IPS-20b (cell line): Measurements from ENCODE around the gene PEX5.
"Not testable (repeated sequence)": the region's sequence is repeated elsewhere in the genome, so short reads cannot be mapped to it uniquely, and the experiment has no call there.

Source experiments
- H3K27ac ChIP-seq: one replicate; pipeline ENCODE4 v1.5.1; 2013; ENCODE audit warnings: low read length
- H3K27me3 ChIP-seq: 2 replicates; pipeline ENCODE4 v1.6.1; 2013; ENCODE audit warnings: mild to moderate bottlenecking, low read length, inconsistent platforms; ENCODE audit not compliant: insufficient read depth
- H3K36me3 ChIP-seq: 2 replicates; pipeline ENCODE4 v1.6.1; 2013; ENCODE audit warnings: low read depth, mild to moderate bottlenecking, inconsistent platforms, low read length, moderate library complexity; ENCODE audit not compliant: insufficient read depth
- H3K4me1 ChIP-seq: 2 replicates; pipeline ENCODE4 v1.6.1; 2013; ENCODE audit warnings: mild to moderate bottlenecking, control low read depth, inconsistent platforms, low read length, moderate library complexity; ENCODE audit not compliant: insufficient read depth
- H3K4me3 ChIP-seq: 2 replicates; pipeline ENCODE4 v1.5.1; 2013; ENCODE audit warnings: mild to moderate bottlenecking, low read length, inconsistent platforms
- H3K9ac ChIP-seq: 2 replicates; pipeline ENCODE4 v1.6.1; 2013; ENCODE audit warnings: low read depth, mild to moderate bottlenecking, inconsistent platforms, low read length, moderate library complexity
- H3K9me3 ChIP-seq: 2 replicates; pipeline ENCODE4 v1.6.1; 2013; ENCODE audit warnings: mild to moderate bottlenecking, low read depth, low read length, inconsistent platforms; ENCODE audit not compliant: insufficient read depth

The PEX5 gene

GRCh38 chr12:7162691-7163114 is 26.8 kb upstream of the PEX5 start:
- Histone ChIP-seq H3K4me1 (no peaks in the 10 kb centered on the region), H3K27ac (no peak overlapping the region), H3K9ac (no peak overlapping the region), H3K9me3 (peaks cover 29% of the 10 kb centered on the region), H3K36me3 (no peaks in the 10 kb centered on the region), H3K27me3 (peaks cover 13% of the 10 kb centered on the region; the same call in 1 of the 2 replicates), H3K4me3 (no peak overlapping the region)

GRCh38 chr12:7169951-7170350 is 19.5 kb upstream of the PEX5 start:
- Histone ChIP-seq H3K9me3 (peaks cover 92% of the 10 kb centered on the region), H3K27ac (no peak overlapping the region), H3K36me3 (no peaks in the 10 kb centered on the region), H3K4me1 (no peaks in the 10 kb centered on the region), H3K9ac (no peak overlapping the region), H3K4me3 (no peak overlapping the region), H3K27me3 (no peaks in the 10 kb centered on the region)

- H3K9ac ChIP-seq, result no peak overlapping the region
- no peak overlapping the region for H3K27ac ChIP-seq
- H3K4me3 ChIP-seq, result no peak overlapping the region
- no peaks in the 10 kb centered on the region for H3K27me3 ChIP-seq
- peaks cover 78% of the 10 kb centered on the region for H3K9me3 ChIP-seq
- H3K36me3 ChIP-seq, result no peaks in the 10 kb centered on the region
- H3K4me1 ChIP-seq, result no peaks in the 10 kb centered on the region
Observed at GRCh38 chr12:7171854-7172253, 17.6 kb upstream of the PEX5 start.

- H3K4me1 ChIP-seq, result no peaks in the 10 kb centered on the region
- no peaks in the 10 kb centered on the region for H3K27me3 ChIP-seq
- peaks cover 54% of the 10 kb centered on the region for H3K9me3 ChIP-seq
- no peak overlapping the region for H3K4me3 ChIP-seq
- no peak overlapping the region for H3K9ac ChIP-seq
- no peaks in the 10 kb centered on the region for H3K36me3 ChIP-seq
- H3K27ac ChIP-seq, result no peak overlapping the region
Observed at GRCh38 chr12:7175493-7175892, 14.0 kb upstream of the PEX5 start.

- Histone ChIP-seq H3K4me1 (no peaks in the 10 kb centered on the region), H3K27ac (no peak overlapping the region), H3K9ac (no peak overlapping the region), H3K9me3 (peaks cover 44% of the 10 kb centered on the region), H3K36me3 (no peaks in the 10 kb centered on the region), H3K4me3 (no peak overlapping the region), H3K27me3 (no peaks in the 10 kb centered on the region)
Observed at GRCh38 chr12:7176595-7176994, 12.9 kb upstream of the PEX5 start.

GRCh38 chr12:7178481-7178880 is 11.0 kb upstream of the PEX5 start:
- no peaks in the 10 kb centered on the region for H3K27me3 ChIP-seq
- no peaks in the 10 kb centered on the region for H3K36me3 ChIP-seq
- H3K4me3 ChIP-seq, result no peak overlapping the region
- no peak overlapping the region for H3K27ac ChIP-seq
- peaks cover 26% of the 10 kb centered on the region; the same call in 1 of the 2 replicates for H3K9me3 ChIP-seq
- H3K4me1 ChIP-seq, result no peaks in the 10 kb centered on the region
- no peak overlapping the region for H3K9ac ChIP-seq

GRCh38 chr12:7180685-7181084 is 8.8 kb upstream of the PEX5 start:
- H3K4me1 ChIP-seq, result no peaks in the 10 kb centered on the region
- no peak overlapping the region for H3K9ac ChIP-seq
- H3K27ac ChIP-seq, result no peak overlapping the region
- H3K4me3 ChIP-seq, result no peak overlapping the region
- H3K9me3 ChIP-seq, result peaks cover 17% of the 10 kb centered on the region; the same call in 1 of the 2 replicates
- H3K27me3 ChIP-seq, result no peaks in the 10 kb centered on the region
- no peaks in the 10 kb centered on the region for H3K36me3 ChIP-seq

GRCh38 chr12:7186058-7186457 is 3.4 kb upstream of the PEX5 start:
- H3K36me3 ChIP-seq, H3K27me3 ChIP-seq, H3K9ac ChIP-seq, H3K27ac ChIP-seq, H3K4me1 ChIP-seq, H3K4me3 ChIP-seq, H3K9me3 ChIP-seq: not testable (repeated sequence)

GRCh38 chr12:7188562-7189397 is 706 bp upstream of the PEX5 start:
- peaks cover 3% of the 10 kb centered on the region; the same call in 1 of the 2 replicates for H3K4me1 ChIP-seq
- no peaks in the 10 kb centered on the region for H3K9me3 ChIP-seq
- H3K27me3 ChIP-seq, result no peaks in the 10 kb centered on the region
- H3K4me3 ChIP-seq, result peak overlapping the region; percentile 84
- H3K36me3 ChIP-seq, result peaks cover 27% of the 10 kb centered on the region
- H3K9ac ChIP-seq, result peak overlapping the region; percentile 38; the same call in 1 of the 2 replicates
- no peak overlapping the region for H3K27ac ChIP-seq

GRCh38 chr12:7190268-7191055 is 976 bp downstream of the PEX5 start:
- Histone ChIP-seq H3K36me3 (peaks cover 42% of the 10 kb centered on the region), H3K27me3 (no peaks in the 10 kb centered on the region), H3K9me3 (no peaks in the 10 kb centered on the region), H3K4me3 (peak overlapping the region; percentile 84), H3K4me1 (peaks cover 3% of the 10 kb centered on the region; the same call in 1 of the 2 replicates), H3K27ac (peak overlapping the region; percentile 82), H3K9ac (peak overlapping the region; percentile 86; the same call in 1 of the 2 replicates)

GRCh38 chr12:7193674-7194073 is 4.2 kb downstream of the PEX5 start:
- no peak overlapping the region for H3K27ac ChIP-seq
- H3K4me1 ChIP-seq, result no peaks in the 10 kb centered on the region; the same call in 1 of the 2 replicates
- H3K36me3 ChIP-seq, result peaks cover 54% of the 10 kb centered on the region
- H3K9me3 ChIP-seq, result peaks cover under 1% of the 10 kb centered on the region; the same call in 1 of the 2 replicates
- H3K9ac ChIP-seq, result no peak overlapping the region
- H3K4me3 ChIP-seq, result no peak overlapping the region
- no peaks in the 10 kb centered on the region for H3K27me3 ChIP-seq
